Activated T-cell treated with anti-CD3 and anti-CD28 coated beads for 1 hour (primary cell): ENCODE measurements around the gene CEBPE.
A peak's percentile ranks its signal among the peaks of the same experiment; 100 is the strongest.
"Not testable (repeated sequence)": the region's sequence is repeated elsewhere in the genome, so short reads cannot be mapped to it uniquely, and the experiment has no call there.

ENCODE experiments used
- DNase-seq: peaks from one replicate; pipeline ENCODE4 v3.0.0-alpha.2; 2020; ENCODE audit warnings: low read depth

Gene CEBPE

DNA sequence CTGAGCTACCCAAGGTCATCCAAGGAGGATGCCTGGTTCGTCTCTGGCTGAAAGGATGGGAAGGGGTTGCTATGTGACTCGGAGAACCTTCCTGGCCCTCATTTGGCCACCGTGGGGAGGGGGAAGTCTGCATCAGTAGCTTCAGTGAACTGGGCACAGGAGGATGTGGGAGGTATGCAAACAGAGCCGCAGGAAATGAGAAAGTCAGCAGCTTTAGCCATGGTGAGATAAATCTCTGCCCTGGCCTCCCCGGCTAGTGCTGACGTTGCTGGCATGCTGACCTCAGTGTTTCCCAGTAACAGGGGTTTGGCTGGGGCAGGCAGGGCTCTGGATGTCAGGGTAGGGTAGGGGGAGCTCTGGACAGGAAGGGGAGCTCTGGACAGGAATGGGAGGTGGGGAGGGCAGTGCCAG is 2.3 kb upstream of the CEBPE start:
- no peak for DNase-seq

DNA sequence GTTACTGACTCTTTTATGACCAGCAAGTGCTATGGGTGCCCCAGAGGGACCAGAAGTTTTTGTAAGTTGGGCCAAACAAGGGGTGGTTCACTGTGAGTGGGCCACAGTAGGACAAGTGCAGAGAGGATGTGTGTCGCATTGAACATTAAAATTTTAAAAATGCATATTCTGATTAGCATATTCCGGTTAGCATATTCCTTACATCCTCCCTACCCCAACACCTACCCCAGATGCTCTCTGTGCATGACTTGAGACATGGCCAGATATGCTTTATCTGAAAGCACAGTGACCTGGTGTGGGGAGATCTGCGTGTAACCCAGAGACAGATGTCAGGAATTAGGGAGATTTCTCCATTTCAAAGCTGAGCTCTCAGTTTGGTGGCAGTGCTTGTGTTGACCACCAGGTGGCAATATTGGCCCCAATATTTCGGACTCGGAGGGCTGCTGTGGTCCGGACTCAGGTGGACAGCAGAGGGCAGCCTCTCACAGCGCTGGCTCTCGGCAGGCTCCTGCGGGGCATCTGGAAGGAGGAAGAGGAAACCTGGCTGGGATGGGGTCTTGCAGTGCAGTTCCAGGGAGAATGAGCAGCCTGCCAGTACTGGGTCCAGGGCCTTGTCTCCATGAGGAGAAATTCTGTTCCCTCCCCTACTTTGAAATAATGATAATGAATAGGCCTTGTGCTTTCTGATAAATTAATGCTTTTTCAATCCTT is 1.6 kb upstream of the CEBPE start:
- DNase-seq, result peak; percentile 58

DNA sequence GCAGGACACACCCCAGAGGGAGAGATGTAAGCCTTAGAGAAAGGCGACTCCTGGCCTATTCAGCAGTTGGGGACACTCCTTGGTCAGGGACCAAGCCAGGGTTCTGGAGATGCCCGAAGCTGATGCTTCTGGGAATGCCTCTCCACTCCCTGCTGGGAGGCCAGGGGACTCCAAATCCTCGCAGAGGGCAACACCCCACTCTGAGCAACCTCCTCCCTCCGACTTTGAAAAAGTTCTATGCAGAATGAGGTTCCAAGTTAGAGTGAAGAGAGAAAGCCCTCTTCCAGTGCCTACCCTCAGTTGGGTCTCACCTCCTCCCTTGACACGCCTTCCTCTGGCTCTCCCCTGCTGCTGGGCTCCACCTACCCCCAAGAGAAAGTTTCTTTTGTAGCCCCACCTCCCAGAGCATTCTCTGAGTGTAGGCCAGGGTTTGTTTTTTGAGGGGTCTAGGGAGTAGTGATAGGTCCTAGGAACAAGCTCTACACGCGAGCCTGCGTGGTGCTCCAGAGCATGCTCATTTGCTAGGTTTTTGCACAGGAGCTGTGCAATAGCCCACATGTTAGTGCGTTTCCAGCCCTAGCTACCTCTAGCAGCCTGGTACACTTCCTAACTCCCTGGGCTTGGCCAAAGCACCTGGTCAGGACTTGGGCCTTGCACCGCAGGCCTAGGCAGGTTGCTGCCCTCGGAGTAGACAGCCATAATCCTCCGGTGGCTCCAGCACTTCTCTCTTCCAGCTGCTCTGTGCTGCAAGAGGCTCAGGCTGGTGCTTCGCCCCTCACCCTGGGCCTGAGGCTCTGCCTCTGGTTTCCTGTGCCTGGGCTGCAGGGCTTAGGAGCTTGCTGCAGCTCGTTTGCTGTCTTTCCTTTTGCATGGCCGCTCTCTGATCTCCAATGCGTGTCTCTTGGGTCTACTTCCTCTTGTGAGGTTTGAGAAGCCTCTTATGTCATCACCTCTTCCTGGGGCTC is 590 bp upstream of the CEBPE start:
- peak; percentile 16 for DNase-seq

DNA sequence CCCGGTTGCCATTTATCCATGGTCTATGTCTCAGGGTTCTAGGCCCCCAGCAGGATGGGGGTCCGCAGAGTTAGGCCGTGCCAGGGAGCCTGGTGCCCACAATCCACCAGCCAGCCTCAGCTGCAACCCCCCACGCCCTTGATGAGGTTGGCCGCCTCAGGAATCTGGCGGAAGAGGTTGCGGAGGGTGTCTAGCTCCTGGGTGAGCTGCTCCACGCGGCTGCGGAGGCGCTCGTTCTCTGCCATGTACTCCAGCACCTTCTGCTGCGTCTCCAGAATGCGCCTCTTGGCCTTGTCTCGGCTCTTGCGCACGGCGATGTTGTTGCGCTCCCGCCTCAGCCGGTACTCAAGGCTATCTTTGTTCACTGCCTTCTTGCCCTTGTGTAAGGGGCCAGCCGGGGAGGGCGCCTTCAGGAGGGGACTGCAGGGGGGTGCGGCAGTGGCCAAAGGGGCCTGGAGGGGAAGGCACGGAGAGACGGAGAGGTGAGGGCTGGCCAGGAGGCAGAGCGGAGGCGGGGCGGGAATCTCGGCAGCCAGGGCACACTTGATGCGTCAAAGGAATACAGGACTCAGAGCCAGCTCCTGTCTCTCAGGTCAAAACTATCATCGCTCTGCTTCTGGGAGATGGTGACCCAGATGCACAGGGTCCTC is 1.6 kb downstream of the CEBPE start:
- DNase-seq, result no peak

DNA sequence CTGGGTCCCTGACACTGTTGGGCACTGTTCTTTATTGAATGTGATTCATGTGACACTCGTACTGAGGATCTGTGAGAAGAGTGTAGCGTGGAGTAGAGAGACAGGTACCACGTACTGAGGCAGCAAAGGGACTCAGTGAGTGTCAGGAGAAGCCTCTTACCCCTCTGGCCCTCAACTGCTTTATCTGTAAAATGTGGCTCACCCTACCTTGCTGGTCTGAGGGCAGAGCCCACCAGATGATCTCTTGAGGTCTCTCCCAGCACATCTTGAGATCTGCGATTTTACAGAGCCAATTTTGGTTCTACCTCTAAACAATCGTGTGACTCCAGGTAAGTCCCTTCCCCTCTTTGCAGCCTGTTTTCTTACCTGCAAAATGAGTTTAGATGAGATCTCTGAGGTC is 3.1 kb downstream of the CEBPE start:
- DNase-seq, result no peak

DNA sequence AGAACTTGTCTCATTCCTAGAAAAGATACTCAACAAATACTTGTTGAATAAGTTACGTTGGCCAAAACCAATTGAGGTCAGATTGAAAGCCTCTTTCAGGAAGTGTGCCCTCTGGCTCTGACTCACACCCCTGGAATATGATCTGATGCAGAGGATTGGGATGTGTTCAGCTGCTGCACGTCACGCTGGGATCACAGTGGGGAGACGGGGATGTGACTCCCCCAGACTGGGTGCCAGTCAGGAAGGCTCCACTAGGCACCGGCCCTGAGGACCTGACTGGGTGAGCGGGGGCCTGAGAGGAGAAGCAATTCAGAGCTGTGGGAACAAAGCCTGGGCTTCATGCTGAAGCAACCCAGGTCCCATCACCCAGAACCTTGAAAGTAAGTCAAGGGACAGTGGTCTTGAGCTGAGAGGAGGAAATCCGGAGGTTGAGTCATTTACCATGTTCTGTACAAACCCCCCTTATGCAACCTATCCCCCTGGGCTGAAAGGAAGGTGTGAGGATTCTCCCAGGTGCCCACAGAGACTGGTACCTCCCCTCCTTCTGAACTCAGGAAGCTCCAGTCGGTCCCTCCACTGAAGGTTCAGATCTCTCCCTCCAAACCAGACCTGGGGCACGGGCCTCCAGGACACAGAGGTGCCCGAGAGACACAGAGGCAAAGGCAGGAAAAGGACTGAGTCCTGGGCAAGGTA is 3.9 kb downstream of the CEBPE start:
- DNase-seq, result no peak

DNA sequence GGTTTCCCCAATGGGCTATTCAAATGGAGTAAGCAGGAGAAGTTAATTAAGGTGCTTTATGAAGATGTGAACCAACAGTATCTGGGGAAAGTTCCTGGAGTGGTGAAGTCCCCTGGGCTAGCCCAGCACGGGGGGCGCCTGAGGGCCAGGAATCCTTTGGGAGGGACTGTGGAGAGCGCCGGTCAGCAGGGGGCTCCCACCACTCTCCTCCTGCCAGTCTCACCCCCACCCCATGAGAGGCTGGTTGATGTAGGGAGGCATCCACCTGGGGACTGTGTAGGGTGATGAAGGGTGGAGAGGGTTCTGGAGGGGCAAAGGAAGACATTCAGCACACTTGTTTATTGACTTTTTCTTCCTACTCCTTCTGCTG is 4.4 kb downstream of the CEBPE start:
- no peak for DNase-seq

DNA sequence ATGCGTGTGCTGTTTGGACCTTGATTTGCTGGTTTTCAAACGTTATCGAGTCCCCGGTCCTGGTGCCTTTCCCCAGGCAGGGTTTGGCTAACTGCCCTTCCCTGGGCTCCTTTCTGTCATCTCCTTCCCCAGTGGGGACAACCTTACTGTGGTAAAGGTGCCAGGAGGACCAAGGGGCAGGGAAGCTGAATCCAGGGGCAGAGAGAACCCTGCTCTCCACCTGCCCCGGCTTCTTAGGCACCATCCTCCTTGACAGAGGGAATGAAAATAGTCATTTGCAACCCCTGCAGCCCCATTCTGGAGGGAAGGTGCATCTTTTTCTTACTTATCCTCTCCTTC is 5.0 kb downstream of the CEBPE start:
- no peak for DNase-seq

DNA sequence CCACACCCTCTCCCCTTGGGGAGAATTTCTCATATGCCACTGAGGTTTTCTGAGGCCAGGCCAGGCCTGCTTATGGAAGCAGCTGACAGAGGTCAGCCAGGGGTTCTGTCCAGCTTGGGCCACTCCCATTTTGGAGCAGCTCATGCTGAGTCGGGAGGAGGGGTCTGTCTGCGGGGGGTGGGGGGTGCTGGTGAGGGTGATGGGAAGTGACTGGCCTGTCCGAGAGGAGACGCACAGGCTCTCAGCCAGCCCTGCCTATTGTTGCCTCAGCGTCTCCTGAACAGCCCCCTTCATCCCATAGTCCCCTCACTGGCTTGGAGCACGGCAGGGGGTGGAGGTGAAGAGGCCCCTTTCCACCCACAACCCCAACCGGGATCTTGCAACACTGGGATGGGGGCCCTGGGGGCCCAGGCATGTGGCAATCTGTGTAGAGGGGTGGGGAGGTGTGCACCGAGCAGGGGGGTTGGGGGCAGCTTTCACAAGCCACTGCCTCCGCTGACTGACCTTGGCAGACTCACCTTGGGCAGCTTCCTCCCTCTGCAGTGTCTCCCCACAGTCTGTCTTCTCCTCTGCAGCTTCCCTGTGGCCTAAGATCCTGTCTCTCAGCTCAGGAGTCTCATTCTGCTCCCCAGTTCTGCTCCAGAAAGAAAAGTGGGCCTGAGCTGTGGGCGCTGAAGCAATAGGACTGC is 5.5 kb downstream of the CEBPE start:
- no peak for DNase-seq

DNA sequence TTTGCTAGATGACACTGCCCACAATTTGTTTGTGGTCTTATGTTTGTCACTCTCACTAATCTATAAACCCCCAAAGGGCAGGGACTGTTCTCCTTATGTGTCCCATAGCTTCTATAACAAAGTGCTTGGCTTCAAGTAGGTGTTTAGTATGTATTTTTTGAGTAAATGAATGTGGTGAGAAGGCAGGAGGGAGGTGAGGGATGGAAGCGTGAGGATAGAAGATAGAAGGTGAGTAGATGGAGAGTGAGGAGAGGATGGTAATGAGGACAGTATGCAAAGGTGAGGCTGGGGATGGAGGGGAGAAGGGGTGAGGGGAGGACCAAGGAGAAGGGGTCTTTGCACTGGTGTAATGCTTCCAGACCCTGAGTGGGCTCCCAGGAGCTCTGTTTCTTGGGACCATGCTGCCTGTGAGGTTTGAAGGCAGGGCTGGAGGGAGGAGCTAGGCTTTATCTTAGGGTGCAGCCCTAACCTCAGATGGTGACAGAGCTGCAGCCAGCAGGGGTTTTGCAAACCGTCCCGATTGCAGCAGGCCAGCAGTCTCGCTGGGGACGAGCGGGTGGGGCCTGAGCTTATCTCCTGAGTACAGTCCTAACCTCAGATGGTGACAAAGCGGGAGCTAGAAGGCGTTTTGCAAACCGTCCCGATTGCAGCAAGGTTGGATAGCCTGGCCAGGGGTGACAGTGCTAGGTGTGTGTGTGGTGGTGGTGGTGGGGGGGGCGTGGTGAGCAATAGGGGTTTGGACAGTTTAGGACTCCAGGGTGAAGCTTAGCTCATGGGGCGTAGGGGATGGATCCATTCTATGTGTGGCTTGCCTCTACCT is 6.5 kb downstream of the CEBPE start:
- DNase-seq, result no peak

DNA sequence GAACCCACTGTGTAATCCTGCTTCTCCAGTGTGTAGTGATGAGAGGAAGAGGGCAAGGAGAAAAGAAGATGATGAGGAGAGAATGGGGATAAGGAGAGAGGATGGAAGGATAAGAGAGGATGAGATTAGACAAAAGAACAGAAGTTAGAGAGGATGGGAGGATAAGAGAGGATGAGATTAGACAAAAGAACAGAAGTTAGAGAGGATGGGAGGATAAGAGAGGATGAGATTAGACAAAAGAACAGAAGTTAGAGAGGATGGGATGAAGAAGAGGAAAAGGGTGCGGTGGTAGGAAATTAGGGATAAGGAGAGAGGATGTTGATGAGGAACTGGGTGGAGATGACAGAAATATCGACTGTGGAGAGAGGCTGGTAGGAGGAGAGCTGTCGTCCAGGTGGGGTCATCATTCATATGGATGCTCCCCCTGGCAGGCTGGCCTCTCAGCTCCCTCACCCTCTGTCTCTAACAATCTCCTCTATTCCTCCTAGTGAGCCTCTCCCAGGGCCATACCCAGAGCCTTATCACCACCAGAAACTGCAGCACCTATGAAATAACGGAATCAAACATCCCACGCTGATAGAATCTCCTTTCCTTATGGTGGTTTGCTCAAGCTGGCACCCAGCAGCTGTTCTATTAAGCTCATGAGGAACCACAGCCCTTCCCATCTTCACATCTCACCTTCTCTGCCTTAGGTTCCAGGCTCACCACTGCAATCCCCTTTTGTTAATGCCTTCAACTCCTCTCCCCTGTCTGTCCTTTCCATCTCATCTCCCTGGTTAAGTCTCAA is 8.3 kb downstream of the CEBPE start:
- DNase-seq, result no peak

DNA sequence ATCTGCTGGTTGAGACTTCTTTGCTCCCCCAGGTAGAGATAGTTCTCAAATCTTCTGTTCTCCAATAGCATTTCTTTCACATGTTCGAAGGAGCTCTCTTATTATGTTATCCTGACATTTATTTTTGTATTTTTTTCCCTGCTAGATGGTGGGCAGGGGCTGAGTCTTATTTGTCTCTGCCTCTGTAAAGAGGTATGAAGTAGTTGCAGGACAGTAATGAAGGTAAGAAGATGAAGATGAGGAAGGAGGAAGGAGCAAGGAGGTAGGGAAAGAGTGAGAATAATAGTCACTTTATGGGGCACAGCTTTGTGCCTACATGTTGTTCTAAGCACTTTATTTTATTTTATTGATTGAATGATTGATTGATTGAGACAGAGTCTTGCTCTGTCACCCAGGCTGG is 9.3 kb downstream of the CEBPE start:
- no peak for DNase-seq

DNA sequence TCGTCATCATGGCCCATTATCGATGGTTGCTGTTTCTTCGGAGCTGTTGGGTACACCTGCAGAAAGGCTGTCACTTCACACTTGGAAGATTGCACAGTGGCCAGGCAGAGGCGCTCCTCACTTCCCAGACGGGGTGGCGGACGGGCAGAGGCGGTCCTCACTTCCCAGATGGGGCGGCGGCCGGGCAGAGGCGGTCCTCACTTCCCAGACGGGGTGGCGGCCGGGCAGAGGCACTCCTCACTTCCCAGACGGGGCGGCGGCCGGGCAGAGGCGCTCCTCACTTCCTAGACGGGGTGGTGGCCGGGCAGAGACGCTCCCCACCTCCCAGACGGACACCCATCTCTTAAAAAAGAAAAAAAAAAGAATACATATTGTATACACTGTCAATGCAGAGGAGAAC is 10.9 kb downstream of the CEBPE start:
- DNase-seq, result not testable (repeated sequence)

DNA sequence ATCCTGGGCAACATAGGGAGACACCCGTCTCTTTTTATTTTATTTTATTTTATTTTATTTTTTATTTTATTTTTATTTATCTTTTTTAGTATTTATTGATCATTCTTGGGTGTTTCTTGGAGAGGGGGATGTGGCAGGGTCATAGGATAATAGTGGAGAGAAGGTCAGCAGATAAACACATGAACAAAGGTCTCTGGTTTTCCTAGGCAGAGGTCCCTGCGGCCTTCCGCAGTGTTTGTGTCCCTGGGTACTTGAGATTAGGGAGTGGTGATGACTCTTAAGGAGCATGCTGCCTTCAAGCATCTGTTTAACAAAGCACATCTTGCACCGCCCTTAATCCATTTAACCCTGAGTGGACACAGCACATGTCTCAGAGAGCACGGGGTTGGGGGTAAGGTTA is 11.4 kb downstream of the CEBPE start:
- DNase-seq, result not testable (repeated sequence)

DNA sequence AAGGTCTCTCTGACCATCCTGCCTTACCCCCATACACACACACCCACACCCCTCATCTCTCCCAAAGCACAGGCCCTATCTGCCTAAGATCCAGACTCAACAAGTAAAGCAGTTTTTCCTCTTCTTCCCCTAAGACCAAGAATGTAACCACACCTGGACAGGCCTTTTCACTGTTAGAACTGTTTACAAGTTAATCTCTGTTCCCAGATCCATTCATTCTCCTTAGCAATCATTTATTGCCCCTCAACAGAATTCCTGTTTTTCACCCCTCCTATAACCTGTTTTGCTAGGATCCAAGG is 12.4 kb downstream of the CEBPE start:
- no peak for DNase-seq

DNA sequence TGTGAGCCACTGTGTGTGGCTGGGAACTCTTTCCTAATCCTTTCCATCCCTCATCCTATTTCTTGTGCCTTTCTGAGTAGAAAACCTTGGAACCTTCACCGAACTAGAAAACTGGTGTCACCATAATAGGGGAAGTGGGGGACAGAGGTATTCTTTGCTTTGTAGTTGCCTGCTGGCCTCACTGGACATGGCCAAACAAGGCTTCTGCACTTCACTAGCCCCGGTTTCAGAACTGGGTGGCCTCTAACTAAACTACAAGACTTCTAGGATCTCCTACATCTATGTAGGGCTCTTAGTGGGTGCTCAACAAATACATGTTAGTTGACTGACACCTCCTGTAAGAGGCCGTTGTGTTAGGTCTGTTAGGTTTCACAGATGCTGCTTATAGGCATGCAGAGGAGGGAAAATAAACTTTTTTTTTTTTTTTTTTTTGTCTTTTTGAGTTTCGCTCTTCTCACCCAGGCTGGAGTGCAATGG is 13.7 kb downstream of the CEBPE start:
- DNase-seq, result no peak

DNA sequence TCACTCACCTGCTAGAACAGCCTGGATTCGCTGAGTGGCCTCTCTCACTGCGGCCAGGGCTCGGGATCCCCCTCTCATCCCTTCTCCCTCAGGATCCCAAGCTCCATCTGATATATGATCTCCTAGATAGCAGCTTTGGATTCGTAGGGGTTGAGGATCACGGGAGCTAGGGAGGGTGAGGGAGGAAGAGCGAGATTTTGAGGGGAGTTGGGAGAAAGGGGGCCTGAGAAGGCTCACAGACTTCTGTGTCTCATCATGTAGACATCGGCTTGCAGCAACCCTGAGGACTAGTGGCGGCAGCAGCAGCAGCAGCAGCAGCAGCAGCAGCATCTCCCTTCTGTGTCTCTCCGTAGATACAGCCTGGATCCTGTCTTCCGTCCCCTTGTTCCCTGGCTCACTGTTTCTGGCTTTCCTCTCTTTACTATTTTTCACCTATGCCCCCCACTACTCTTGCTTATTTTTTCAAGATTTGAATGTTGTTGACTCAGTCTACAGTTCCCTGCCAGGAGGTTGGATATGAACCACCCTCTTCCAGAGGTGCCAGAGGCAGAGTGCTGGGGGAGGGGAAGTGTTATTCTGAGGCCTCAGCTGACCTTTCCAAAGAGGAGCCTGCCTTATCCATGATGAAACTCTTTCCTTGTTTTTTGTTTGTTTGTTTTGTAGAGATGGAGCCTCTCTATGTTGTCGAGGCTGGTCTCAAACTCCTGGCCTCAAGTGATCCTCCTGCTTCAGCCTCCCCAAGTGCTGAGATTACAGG is 14.3 kb downstream of the CEBPE start, which contains the start of gene CIROP:
Gene CIROP (minus strand): TSS at position 399 of the 757 bp plus-strand sequence. CDS start 69 bp downstream, at position 330.
- DNase-seq, result no peak

DNA sequence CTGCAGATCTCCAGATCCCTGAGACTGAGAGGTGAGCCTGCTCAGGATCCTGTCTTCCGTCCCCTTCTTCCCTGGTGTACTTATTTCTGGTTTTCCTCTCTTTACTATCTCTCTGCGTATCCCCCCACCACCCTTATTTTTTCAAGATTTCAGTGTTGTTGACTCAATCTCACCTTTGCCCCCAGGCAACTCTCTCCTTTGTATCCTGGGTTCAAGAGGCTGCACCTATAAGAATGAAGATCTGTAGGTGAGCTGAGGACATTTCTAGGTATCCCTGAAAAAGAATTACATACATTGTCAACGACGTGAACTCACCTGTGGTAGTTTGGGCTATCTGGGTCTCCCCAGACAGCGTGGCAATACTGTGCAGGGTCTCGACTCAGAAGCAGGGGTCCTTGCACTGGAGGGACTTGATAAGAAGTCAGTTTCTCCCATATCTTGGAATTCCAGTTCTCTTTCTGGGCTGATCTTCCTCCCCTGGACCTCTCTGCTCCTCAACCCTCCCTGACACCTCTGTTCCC is 14.9 kb downstream of the CEBPE start:
- no peak for DNase-seq

DNA sequence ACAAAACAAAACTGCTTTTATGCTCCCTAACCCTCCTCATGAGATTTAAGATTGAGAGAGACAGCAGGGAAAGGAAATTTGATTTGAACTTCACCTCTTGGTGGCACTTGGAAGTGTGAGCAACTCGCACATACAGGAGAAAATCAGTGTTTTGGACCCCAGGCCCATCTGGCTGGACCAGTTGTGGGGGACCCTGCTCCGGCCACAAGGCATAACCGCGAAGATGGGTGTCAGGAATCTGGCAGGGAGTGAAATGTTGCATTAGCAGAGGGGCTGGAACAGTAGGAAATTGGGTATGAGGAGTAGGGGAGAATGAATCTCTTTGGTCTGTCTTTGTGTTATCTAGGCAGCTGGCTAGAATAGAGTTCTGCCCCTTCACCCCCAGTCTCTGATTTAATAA is 15.5 kb downstream of the CEBPE start:
- DNase-seq, result no peak
